IPS-15b (cell line): ENCODE results near the gene COIL.

Experiments
- H3K27me3 ChIP-seq: one replicate; pipeline ENCODE4 v1.6.1; 2013; ENCODE audit warnings: low read length; ENCODE audit not compliant: control insufficient read depth, insufficient read depth
- H3K36me3 ChIP-seq: one replicate; pipeline ENCODE4 v1.6.1; 2013; ENCODE audit warnings: low read length; ENCODE audit not compliant: control insufficient read depth, insufficient read depth
- H3K4me1 ChIP-seq: one replicate; pipeline ENCODE4 v1.6.1; 2013; ENCODE audit warnings: mild to moderate bottlenecking, low read length; ENCODE audit not compliant: control insufficient read depth, insufficient read depth
- H3K4me3 ChIP-seq: one replicate; pipeline ENCODE4 v1.5.1; 2013; ENCODE audit warnings: low read depth, low read length
- H3K9ac ChIP-seq: one replicate; pipeline ENCODE4 v1.6.1; 2013; ENCODE audit warnings: low read depth, mild to moderate bottlenecking, low read length
- H3K9me3 ChIP-seq: one replicate; pipeline ENCODE4 v1.6.1; 2013; ENCODE audit warnings: mild to moderate bottlenecking, low read length; ENCODE audit not compliant: control insufficient read depth, insufficient read depth

Gene COIL

DNA sequence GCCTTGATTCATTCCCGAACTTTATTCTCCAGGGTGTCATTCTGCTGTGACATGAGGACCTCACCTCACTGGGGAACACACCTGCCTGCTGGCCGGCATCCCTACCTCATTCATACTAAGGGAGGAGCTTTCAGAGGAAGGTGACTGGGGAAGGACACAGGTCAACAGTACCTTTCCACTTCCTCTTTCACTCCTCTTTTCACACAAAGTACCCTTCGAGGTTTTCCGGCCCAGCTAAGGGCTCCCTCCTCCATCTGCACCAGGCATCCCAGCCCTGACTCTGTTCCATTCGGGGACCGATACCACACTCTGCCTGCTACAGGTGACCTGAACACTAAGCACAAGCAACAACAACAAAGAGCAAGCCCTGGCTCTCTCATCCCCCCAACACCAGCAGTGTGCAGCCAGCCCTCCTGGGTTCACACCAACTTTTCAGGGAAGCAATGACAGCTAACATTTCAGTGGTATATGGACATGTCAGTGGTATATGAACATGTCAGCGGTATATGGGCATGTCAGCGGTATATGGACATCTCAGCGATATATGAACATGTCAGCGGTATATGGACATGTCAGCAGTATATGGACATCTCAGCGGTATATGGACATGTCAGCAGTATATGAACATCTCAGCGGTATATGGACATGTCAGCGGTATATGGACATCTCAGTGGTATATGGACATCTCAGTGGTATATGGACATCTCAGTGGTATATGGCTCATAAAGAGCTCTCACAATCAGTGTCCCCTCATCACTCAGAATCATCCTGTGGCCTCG lies 63.0 kb downstream of the COIL start:
- H3K4me3 ChIP-seq: no peak overlapping the region
- H3K27me3 ChIP-seq: no peaks in the 10 kb centered on the region
- peaks cover 30% of the 10 kb centered on the region for H3K36me3 ChIP-seq
- no peaks in the 10 kb centered on the region for H3K4me1 ChIP-seq
- H3K9ac ChIP-seq: no peak overlapping the region
- H3K9me3 ChIP-seq: no peaks in the 10 kb centered on the region

DNA sequence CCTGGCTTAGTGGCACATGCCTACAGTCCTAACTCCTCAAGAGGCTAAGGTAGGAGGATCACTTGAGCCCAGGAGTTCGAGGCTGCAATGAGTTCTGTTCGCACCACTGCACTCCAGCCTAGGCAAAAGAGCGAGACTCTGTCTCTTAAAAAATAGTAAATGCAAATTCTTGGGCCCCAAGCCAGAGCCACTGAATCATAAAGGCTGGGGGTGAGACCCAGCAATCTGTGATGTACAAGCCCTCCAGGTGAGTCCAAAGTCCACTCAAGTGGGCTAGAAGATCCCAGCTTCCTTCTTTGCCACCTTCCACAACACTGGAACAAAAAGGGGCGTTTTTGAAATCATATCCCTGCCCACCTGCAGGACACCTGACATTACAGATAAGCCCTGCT lies 63.9 kb downstream of the COIL start:
- no peak overlapping the region for H3K9ac ChIP-seq
- H3K9me3 ChIP-seq: no peaks in the 10 kb centered on the region
- no peak overlapping the region for H3K4me3 ChIP-seq
- peaks cover 24% of the 10 kb centered on the region for H3K36me3 ChIP-seq
- no peaks in the 10 kb centered on the region for H3K4me1 ChIP-seq
- no peaks in the 10 kb centered on the region for H3K27me3 ChIP-seq

DNA sequence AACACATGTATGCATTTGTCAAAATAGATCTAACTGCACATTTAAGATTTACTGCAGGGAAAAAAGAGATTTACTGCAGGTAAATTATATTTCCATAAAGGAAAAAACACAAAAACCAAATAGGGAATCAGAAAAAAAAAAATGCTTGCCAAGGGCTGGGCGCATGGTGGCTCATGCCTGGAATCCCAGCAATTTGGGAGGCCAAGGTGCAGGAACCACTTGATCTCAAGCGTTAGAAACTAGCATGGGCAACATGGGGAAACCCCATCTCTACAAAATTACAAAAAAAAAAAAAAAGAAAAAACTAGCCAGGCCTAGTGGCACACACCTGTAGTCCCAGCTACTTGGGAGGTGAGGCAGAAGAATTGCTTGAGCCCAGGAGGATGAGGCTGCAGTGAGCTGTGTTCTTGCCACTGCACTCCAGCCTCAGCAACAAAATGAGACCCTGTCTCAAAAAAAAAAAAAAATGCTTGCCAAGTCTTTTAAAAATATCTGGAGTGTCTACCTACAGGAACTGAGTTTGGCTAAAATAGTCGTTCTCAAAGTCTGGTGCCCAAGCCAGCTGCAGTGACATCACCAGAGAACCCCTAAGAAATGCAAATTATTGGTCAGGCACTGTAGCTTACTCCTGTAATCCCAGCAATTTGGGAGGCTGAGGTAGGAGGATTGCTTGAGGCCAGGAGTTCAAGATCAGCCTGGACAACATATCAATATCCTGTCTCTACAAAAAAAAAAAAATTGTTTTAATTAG lies 64.5 kb downstream of the COIL start:
- Histone ChIP-seq H3K36me3 (peaks cover 24% of the 10 kb centered on the region), H3K9ac (no peak overlapping the region), H3K9me3 (no peaks in the 10 kb centered on the region), H3K4me3 (no peak overlapping the region), H3K4me1 (no peaks in the 10 kb centered on the region), H3K27me3 (no peaks in the 10 kb centered on the region)

DNA sequence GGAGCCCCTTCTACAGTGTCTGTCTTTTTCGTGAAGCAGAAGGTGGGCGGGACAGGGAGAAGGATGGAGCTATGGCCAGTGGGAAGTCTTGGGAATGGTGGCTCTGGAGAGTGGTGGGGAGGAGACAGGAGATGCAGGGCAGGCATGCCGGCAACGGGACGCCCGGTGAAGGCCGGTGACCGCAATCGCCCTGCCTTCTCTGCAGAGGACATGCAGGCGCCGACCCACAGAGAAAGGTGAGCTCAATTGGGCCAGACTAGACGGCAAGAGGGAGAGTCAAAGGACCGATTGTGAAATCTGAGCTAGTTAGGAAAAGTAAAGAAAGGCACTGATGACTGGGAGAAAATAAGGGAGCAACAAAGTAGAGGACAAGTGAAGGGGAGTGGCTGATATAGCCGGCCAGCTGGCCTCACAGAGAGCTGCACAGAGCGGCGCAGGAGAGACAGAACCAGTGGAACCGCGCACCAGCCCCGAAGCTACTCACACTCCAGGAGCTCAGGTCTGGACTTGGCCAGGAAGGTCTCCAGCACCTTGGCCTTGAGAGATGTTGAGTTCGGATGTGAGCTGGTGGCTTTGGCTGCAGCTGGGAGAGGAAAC lies 65.9 kb downstream of the COIL start:
- Histone ChIP-seq H3K4me1 (no peaks in the 10 kb centered on the region), H3K4me3 (no peak overlapping the region), H3K36me3 (peaks cover 31% of the 10 kb centered on the region), H3K9me3 (no peaks in the 10 kb centered on the region), H3K9ac (no peak overlapping the region), H3K27me3 (no peaks in the 10 kb centered on the region)

DNA sequence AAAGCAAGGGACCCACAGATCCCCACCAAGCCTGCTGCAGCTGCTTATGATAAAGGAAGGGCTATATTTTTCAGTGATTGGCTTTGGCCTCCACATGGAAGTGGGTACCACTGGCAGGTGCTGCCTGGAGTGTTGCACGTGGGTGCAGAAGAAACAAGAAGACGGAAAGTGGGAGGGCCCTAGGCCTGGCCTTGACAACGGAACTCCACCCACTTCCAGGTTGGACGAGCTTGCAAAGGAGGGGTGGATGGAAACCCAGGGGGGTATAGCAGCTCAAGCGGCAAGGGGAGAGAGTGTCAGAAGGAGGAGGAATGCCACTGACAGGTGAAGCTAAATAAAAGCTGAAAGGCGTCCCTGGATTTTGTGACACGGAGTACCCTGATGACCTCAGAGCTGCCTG lies 67.3 kb downstream of the COIL start:
- Histone ChIP-seq H3K27me3 (no peaks in the 10 kb centered on the region), H3K36me3 (peaks cover 24% of the 10 kb centered on the region), H3K9ac (no peak overlapping the region), H3K9me3 (no peaks in the 10 kb centered on the region), H3K4me3 (no peak overlapping the region), H3K4me1 (no peaks in the 10 kb centered on the region)

DNA sequence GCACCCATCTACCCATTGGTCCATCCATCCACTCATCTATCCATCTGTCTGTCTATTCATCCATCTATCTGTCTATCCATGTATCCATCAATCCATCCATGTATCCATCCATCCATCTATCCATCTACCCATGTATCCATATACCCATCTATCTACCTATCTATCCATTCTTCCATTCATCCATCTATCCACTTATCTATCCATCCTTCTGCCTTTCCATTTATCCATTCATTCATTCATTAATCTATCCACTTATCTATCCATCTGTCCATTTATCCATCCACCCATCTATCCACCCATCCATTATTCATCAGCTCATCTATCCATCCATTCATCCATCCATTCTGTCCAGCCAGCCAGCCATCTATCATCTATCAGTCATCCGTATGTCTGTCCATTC lies 68.5 kb downstream of the COIL start:
- Histone ChIP-seq H3K9ac (no peak overlapping the region), H3K27me3 (no peaks in the 10 kb centered on the region), H3K4me1 (no peaks in the 10 kb centered on the region), H3K9me3 (peaks cover 5% of the 10 kb centered on the region), H3K4me3 (no peak overlapping the region), H3K36me3 (peaks cover 25% of the 10 kb centered on the region)

DNA sequence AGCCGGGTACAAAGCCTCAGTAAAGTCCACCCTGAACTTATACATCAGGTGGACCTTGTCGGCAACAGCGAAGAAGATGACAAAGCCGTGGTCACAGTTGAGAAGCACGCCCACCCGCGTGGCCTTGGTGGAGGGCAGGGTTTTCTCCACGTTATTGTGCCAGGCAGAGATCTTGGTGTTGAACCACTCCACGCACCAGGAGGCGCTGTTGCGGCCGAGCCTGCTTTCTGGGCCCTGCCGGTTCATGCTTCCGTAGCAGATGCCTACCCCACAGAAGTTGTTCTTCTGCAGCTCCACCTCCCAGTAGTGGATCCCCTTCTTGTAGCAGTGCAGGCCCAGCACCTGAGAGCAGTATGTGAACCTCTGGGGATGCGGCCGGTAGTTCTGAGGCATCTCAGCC lies 69.1 kb downstream of the COIL start:
- Histone ChIP-seq H3K9ac (no peak overlapping the region), H3K27me3 (no peaks in the 10 kb centered on the region), H3K36me3 (peaks cover 28% of the 10 kb centered on the region), H3K4me3 (no peak overlapping the region), H3K4me1 (no peaks in the 10 kb centered on the region), H3K9me3 (peaks cover 5% of the 10 kb centered on the region)

DNA sequence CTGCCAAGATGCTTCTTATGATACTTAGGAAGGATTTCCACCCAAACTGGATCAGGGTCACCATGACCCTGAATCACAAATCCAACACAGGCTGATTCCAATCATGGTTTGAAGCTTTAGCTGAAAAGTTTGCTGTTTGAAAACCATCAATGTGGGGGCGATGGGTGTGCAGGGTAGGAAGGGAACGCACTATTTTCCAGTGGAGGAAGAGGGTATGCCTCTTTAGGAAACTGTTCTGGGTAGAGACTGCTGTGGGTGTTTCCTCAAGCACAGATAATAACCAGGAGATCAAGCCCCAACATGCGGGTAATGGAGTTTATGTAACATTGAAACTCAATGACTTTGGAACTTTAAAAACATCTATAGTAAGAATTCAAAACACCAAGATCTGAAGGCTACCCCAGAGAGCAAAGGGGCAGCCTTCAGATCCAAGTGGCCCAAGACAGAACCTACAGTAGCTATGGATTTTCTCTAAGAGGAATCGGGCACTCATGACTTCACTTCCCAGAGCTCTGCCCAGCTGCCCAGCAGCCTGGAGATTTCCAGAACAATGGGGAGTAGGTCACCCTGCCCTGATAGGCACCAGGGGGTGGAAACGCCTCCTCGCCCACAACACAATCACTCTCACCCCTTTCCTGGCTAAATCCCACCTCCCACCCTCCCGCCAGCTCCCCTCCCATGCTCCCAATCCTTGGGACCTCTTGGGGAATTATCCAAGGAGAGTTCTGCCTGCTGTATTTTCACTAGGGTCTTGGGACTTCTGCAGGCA lies 69.8 kb downstream of the COIL start:
- H3K4me3 ChIP-seq: no peak overlapping the region
- no peaks in the 10 kb centered on the region for H3K4me1 ChIP-seq
- H3K9me3 ChIP-seq: peaks cover 5% of the 10 kb centered on the region
- H3K27me3 ChIP-seq: no peaks in the 10 kb centered on the region
- no peak overlapping the region for H3K9ac ChIP-seq
- H3K36me3 ChIP-seq: peaks cover 33% of the 10 kb centered on the region

DNA sequence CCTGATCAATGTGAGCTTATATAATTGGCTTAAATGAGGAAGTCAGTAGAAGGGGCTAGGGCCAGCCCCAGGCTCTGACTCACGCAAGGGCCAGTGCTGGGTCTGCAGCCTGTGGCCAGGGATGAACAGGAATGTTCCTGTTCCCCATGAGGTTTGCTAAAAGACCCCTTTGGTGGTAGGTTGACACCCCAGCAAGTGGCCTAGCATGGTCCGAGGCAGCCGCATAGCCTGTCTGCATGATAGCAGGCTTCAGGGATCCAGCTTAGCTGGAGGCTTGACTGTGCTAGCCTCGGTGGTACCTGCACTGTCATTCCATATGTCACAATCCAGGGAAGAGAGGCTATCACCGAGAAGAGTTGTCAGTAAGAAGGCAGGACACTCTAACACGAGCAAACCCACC lies 70.5 kb downstream of the COIL start:
- H3K36me3 ChIP-seq: peaks cover 33% of the 10 kb centered on the region
- no peaks in the 10 kb centered on the region for H3K27me3 ChIP-seq
- H3K9me3 ChIP-seq: peaks cover 5% of the 10 kb centered on the region
- H3K4me3 ChIP-seq: no peak overlapping the region
- no peaks in the 10 kb centered on the region for H3K4me1 ChIP-seq
- H3K9ac ChIP-seq: no peak overlapping the region
